Liver (tissue), 9 donors: Measurements from ENCODE around the gene TRPM2. TPM values are rescaled to one million over a fixed set of nuclear protein-coding genes. Genes with fewer than 3 reads are reported as not detected.

Experiments
- DNase-seq: peaks from one replicate; pipeline ENCODE4 v3.0.0-alpha.2; 2017; ENCODE audit warnings: low spot score
- H3K27ac ChIP-seq, 2 donors: one replicate each; pipeline ENCODE4 v1.7.0; 2013; ENCODE audit warnings: inconsistent platforms in 2 of 2, low read length in 2 of 2, control low read depth in 1 of 2, low read depth in 1 of 2, mild to moderate bottlenecking in 1 of 2
- H3K27me3 ChIP-seq, 4 donors: one replicate each; pipeline versions ENCODE4 v1.6.1 to v1.7.0; 2013; ENCODE audit warnings: low read length in 3 of 4, inconsistent platforms in 1 of 4, mild to moderate bottlenecking in 1 of 4, moderate library complexity in 1 of 4; ENCODE audit not compliant: control insufficient read depth in 4 of 4, insufficient read depth in 4 of 4
- H3K36me3 ChIP-seq, 4 donors: one replicate each; pipeline versions ENCODE4 v1.6.1 to v1.7.0; 2013; ENCODE audit warnings: low read length in 3 of 4, mild to moderate bottlenecking in 3 of 4, low read depth in 1 of 4, moderate library complexity in 1 of 4; ENCODE audit not compliant: control insufficient read depth in 4 of 4, insufficient read depth in 3 of 4
- H3K4me1 ChIP-seq, 4 donors: one replicate each; pipeline versions ENCODE4 v1.6.1 to v1.7.0; 2013; ENCODE audit warnings: low read length in 3 of 4, mild to moderate bottlenecking in 3 of 4, moderate library complexity in 1 of 4; ENCODE audit not compliant: control insufficient read depth in 4 of 4, insufficient read depth in 4 of 4
- H3K4me3 ChIP-seq, 3 donors: one replicate each; pipeline versions ENCODE4 v1.6.1 to v1.7.0; 2013; ENCODE audit warnings: low read length in 3 of 3, control low read depth in 1 of 3, low read depth in 1 of 3, mild to moderate bottlenecking in 1 of 3
- H3K9ac ChIP-seq, 2 donors: one replicate each; pipeline ENCODE4 v1.7.0; 2013; ENCODE audit warnings: low read length in 2 of 2, mild to moderate bottlenecking in 2 of 2, moderate library complexity in 2 of 2, control low read depth in 1 of 2, low read depth in 1 of 2
- H3K9me3 ChIP-seq, 4 donors: one replicate each; pipeline versions ENCODE4 v1.6.1 to v1.7.0; 2013; ENCODE audit warnings: low read length in 3 of 4; ENCODE audit not compliant: control insufficient read depth in 4 of 4
- EGR1 ChIP-seq, 2 donors: IDR thresholded peaks; 2 replicates each; pipeline ENCODE4 v1.6.1; 2016 to 2018; ENCODE audit warnings: antibody characterized with exemption in 2 of 2, low read depth in 2 of 2
- FOXA1 ChIP-seq: IDR thresholded peaks from 2 replicates; pipeline ENCODE4 v1.6.1; 2016; ENCODE audit warnings: antibody characterized with exemption
- FOXA2 ChIP-seq: IDR thresholded peaks from 2 replicates; pipeline ENCODE4 v1.6.1; 2016; ENCODE audit warnings: antibody characterized with exemption
- GABPA ChIP-seq, 2 donors: IDR thresholded peaks in 1 of 2; conservative IDR thresholded peaks in 1 of 2; 2 replicates each; pipeline ENCODE4 v1.6.1; 2016; ENCODE audit warnings: antibody characterized with exemption in 2 of 2, mild to moderate bottlenecking in 1 of 2, moderate library complexity in 1 of 2
- HNF4A ChIP-seq, 2 donors: conservative IDR thresholded peaks; 2 replicates each; pipeline ENCODE4 v1.6.1; 2016; ENCODE audit warnings: antibody characterized with exemption in 2 of 2, mild to moderate bottlenecking in 2 of 2
- HNF4G ChIP-seq: IDR thresholded peaks from 2 replicates; pipeline ENCODE4 v1.6.1; 2016; ENCODE audit warnings: antibody characterized with exemption
- JUND ChIP-seq, 2 donors: IDR thresholded peaks; 2 replicates each; pipeline ENCODE4 v1.6.1; 2016; ENCODE audit warnings: antibody characterized with exemption in 2 of 2
- NR2F2 ChIP-seq: IDR thresholded peaks from 2 replicates; pipeline ENCODE4 v1.6.1; 2016; ENCODE audit warnings: antibody characterized with exemption
- RAD21 ChIP-seq, 2 donors: IDR thresholded peaks; 2 replicates each; pipeline ENCODE4 v1.6.1; 2016; ENCODE audit warnings: antibody characterized with exemption in 2 of 2, mild to moderate bottlenecking in 2 of 2
- RXRA ChIP-seq, 2 donors: IDR thresholded peaks; 2 replicates each; pipeline ENCODE4 v1.6.1; 2017 to 2018; ENCODE audit warnings: antibody characterized with exemption in 2 of 2, mild to moderate bottlenecking in 1 of 2
- SP1 ChIP-seq: IDR thresholded peaks from 2 replicates; pipeline ENCODE4 v1.6.1; 2018; ENCODE audit warnings: antibody characterized with exemption, mild to moderate bottlenecking
- TAF1 ChIP-seq: conservative IDR thresholded peaks from 2 replicates; pipeline ENCODE4 v1.6.1; 2016; ENCODE audit warnings: antibody characterized with exemption, mild to moderate bottlenecking
- YY1 ChIP-seq: IDR thresholded peaks from 2 replicates; pipeline ENCODE4 v1.6.1; 2016; ENCODE audit warnings: antibody characterized with exemption, mild to moderate bottlenecking
- WGBS: extraction: QIAGEN DNeasy Blood & Tissue Kit; methylation state at CpG from one replicate; pipeline ENCODE4 v1.1.7; 2013; 5-methylcytosine and 5-hydroxymethylcytosine counted together
- polyA plus RNA-seq, 2 donors: library from polyadenylated mRNA; stranded (reverse) in 1 of 2; unstranded in 1 of 2; fragments of 200-250 nt in 1 of 2; fragments of >200 nt in 1 of 2; fragmentation: Nextera tagmentation in 1 of 2; extraction: Ambion mirVana in 1 of 2; gene quantifications; one replicate each; pipeline versions ENCODE4 v1.2.1 to v1.2.3, GENCODE V29; 2013 to 2015
- total RNA-seq, 2 donors: library from RNA; depleted of rRNA; stranded (reverse); fragments of >200 nt; gene quantifications; one replicate each; pipeline ENCODE4 v1.2.3, GENCODE V29; 2014
- TF ChIP-seq, protein P1 (sequence below): IDR thresholded peaks from 2 replicates; pipeline ENCODE4 v1.6.1; 2016; ENCODE audit warnings: antibody characterized with exemption
- TF ChIP-seq, protein P2 (sequence below): IDR thresholded peaks from 2 replicates; pipeline ENCODE4 v1.6.1; 2016; ENCODE audit warnings: antibody characterized with exemption, mild to moderate bottlenecking
- TF ChIP-seq, protein P3 (sequence below): IDR thresholded peaks from 2 replicates; pipeline ENCODE4 v1.6.1; 2016; ENCODE audit warnings: antibody characterized with exemption
- TF ChIP-seq, protein P4 (sequence below): fragments of 150-350 bp; IDR thresholded peaks from 2 replicates; pipeline ENCODE4 v1.5.1; 2017; ENCODE audit warnings: improper control_type of control experiment, low read depth, low read length; ENCODE audit not compliant: missing input control
- donor health status: healthy.
- donor health status: healthy.
- donor health status: healthy.
- donor health status: healthy.
- donor health status: healthy.

TRPM2 gene
- total and polyA plus RNA-seq, 4 donors: 0.43 to 1.3 (median 0.63) TPM

DNA sequence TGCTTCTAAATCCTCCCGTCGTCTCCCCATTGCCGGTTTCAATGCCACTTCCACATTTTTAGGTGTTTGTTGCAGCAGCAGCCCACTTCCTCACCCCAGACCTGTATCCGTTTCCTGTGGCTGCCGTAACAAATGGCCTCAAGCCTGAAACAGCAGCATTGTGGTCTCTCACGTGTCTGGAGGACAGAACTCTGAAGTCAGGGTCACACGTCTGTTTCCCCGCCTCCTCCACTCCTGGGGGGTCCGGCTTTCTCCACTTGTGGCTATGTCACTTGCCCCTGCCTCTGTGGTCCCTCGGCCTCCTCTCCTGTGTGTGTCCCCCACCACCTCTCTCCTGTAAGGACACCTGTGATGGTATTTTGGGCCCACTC is 21.8 kb downstream of the TRPM2 start:
- DNase-seq: no peak
- 80% methylated on average over 10 of the region's 10 CpGs for WGBS
- Histone ChIP-seq H3K27ac (peak overlapping the region in 1 of 2 donors; percentile 7), H3K4me3 (no peak overlapping the region), H3K36me3 (no peaks in the 10 kb centered on the region), H3K4me1 (peaks cover 0 to 6% (median 3%) of the 10 kb centered on the region in 4 donors), H3K27me3 (no peaks in the 10 kb centered on the region), H3K9ac (no peak overlapping the region), H3K9me3 (no peaks in the 10 kb centered on the region)
- TF ChIP-seq SP1: no peak
- no peak for TF ChIP-seq HNF4G
- no peak for TF ChIP-seq RXRA (IDR thresholded peaks at IDR 0.05)
- TF ChIP-seq RAD21 (IDR thresholded peaks at IDR 0.05): no peak
- TF ChIP-seq, protein P1, sequence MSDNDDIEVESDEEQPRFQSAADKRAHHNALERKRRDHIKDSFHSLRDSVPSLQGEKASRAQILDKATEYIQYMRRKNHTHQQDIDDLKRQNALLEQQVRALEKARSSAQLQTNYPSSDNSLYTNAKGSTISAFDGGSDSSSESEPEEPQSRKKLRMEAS: no peak
- no peak for TF ChIP-seq NR2F2
- no peak for TF ChIP-seq JUND (IDR thresholded peaks at IDR 0.05)
- TF ChIP-seq HNF4A (conservative IDR thresholded peaks at IDR 0.05): no peak

DNA sequence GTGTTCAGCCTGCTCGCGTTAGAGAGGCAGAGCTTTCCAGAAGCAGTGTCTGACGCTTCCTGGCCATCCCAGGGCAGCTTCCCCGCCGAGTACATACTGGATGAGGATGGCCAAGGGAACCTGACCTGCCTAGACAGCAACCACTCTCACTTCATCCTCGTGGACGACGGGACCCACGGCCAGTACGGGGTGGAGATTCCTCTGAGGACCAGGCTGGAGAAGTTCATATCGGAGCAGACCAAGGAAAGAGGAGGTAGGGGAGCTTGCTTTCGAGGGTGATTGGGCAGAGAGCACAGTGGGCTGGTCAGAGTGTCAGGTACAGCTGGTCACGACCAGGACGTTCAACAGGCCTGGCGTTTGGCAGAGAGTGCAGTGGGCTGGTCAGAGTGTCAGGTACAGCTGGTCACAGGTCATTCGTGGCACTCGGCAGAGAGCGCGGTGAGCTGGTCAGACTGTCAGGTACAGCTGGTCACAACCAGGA is 22.4 kb downstream of the TRPM2 start:
- WGBS: 87% methylated on average over 19 of the region's 19 CpGs
- Histone ChIP-seq H3K27me3 (no peaks in the 10 kb centered on the region), H3K4me1 (peaks cover 0 to 2% (median under 1%) of the 10 kb centered on the region in 4 donors), H3K4me3 (no peak overlapping the region), H3K9me3 (no peaks in the 10 kb centered on the region), H3K27ac (peak overlapping the region in 1 of 2 donors; percentile 7), H3K9ac (no peak overlapping the region), H3K36me3 (no peaks in the 10 kb centered on the region)
- TF ChIP-seq FOXA1 (no peak), GABPA (IDR thresholded peaks at IDR 0.05 in 1 of 2, conservative IDR thresholded peaks at IDR 0.05 in 1 of 2) (no peak), RAD21 (IDR thresholded peaks at IDR 0.05) (no peak), YY1 (no peak), TAF1 (no peak), NR2F2 (no peak), HNF4G (no peak)
- TF ChIP-seq, protein P2, sequence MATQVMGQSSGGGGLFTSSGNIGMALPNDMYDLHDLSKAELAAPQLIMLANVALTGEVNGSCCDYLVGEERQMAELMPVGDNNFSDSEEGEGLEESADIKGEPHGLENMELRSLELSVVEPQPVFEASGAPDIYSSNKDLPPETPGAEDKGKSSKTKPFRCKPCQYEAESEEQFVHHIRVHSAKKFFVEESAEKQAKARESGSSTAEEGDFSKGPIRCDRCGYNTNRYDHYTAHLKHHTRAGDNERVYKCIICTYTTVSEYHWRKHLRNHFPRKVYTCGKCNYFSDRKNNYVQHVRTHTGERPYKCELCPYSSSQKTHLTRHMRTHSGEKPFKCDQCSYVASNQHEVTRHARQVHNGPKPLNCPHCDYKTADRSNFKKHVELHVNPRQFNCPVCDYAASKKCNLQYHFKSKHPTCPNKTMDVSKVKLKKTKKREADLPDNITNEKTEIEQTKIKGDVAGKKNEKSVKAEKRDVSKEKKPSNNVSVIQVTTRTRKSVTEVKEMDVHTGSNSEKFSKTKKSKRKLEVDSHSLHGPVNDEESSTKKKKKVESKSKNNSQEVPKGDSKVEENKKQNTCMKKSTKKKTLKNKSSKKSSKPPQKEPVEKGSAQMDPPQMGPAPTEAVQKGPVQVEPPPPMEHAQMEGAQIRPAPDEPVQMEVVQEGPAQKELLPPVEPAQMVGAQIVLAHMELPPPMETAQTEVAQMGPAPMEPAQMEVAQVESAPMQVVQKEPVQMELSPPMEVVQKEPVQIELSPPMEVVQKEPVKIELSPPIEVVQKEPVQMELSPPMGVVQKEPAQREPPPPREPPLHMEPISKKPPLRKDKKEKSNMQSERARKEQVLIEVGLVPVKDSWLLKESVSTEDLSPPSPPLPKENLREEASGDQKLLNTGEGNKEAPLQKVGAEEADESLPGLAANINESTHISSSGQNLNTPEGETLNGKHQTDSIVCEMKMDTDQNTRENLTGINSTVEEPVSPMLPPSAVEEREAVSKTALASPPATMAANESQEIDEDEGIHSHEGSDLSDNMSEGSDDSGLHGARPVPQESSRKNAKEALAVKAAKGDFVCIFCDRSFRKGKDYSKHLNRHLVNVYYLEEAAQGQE: no peak
- TF ChIP-seq, protein P3, sequence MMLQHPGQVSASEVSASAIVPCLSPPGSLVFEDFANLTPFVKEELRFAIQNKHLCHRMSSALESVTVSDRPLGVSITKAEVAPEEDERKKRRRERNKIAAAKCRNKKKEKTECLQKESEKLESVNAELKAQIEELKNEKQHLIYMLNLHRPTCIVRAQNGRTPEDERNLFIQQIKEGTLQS: no peak
- DNase-seq: no peak

DNA sequence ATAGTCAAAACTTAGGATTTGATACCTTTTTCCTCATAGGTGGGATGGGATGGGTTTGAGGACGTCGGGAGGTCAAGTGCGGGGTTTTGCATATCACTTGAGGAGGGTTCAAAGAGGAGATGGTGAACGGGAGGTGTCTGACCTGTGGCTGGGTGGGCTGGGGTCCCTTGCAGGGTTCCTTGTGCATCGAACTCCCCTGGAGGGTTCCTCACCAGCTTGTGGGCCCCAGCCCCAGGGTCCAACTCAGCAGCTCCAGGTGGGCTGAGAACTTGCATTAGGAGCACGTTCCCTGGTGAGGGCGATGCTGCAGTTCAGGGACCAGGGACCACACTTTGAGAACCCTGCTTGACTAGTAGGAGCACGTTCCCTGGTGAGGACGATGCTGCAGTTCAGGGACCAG is 23.2 kb downstream of the TRPM2 start:
- H3K4me1 ChIP-seq: peaks cover 0 to 2% (median 0%) of the 10 kb centered on the region in 4 donors
- no peak overlapping the region for H3K4me3 ChIP-seq
- H3K27me3 ChIP-seq: no peaks in the 10 kb centered on the region
- no peaks in the 10 kb centered on the region for H3K36me3 ChIP-seq
- 91% methylated on average over 9 of the region's 9 CpGs for WGBS
- no peaks in the 10 kb centered on the region for H3K9me3 ChIP-seq
- no peak for DNase-seq
- TF ChIP-seq RAD21 (IDR thresholded peaks at IDR 0.05) (no peak), NR2F2 (no peak), RXRA (IDR thresholded peaks at IDR 0.05) (no peak), SP1 (no peak), FOXA2 (no peak), HNF4G (no peak), JUND (IDR thresholded peaks at IDR 0.05) (no peak), YY1 (no peak), HNF4A (conservative IDR thresholded peaks at IDR 0.05) (no peak), EGR1 (IDR thresholded peaks at IDR 0.05; ENCODE audit: low read depth in 2 of 2) (no peak), GABPA (IDR thresholded peaks at IDR 0.05 in 1 of 2, conservative IDR thresholded peaks at IDR 0.05 in 1 of 2) (no peak)
- TF ChIP-seq, protein P4, sequence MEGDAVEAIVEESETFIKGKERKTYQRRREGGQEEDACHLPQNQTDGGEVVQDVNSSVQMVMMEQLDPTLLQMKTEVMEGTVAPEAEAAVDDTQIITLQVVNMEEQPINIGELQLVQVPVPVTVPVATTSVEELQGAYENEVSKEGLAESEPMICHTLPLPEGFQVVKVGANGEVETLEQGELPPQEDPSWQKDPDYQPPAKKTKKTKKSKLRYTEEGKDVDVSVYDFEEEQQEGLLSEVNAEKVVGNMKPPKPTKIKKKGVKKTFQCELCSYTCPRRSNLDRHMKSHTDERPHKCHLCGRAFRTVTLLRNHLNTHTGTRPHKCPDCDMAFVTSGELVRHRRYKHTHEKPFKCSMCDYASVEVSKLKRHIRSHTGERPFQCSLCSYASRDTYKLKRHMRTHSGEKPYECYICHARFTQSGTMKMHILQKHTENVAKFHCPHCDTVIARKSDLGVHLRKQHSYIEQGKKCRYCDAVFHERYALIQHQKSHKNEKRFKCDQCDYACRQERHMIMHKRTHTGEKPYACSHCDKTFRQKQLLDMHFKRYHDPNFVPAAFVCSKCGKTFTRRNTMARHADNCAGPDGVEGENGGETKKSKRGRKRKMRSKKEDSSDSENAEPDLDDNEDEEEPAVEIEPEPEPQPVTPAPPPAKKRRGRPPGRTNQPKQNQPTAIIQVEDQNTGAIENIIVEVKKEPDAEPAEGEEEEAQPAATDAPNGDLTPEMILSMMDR: no peak
- TF ChIP-seq, protein P3: no peak
- TF ChIP-seq, protein P1: no peak
- no peak overlapping the region for H3K27ac ChIP-seq
- H3K9ac ChIP-seq: no peak overlapping the region
